Stimulated activated CD4-positive, alpha-beta T cell treated with anti-CD3 and anti-CD28 coated beads, Interleukin-12 subunit alpha, Interleukin-12 subunit beta, amount 100 ng/mL, for 48 hours (primary cell): Measurements from ENCODE around the gene MACROD2.

Experiments used
- DNase-seq, 3 donors: peaks; one replicate each; pipeline ENCODE4 v3.0.0-alpha.2; 2020; ENCODE audit warnings: low read depth in 2 of 3, low spot score in 1 of 3

The MACROD2 gene

DNA sequence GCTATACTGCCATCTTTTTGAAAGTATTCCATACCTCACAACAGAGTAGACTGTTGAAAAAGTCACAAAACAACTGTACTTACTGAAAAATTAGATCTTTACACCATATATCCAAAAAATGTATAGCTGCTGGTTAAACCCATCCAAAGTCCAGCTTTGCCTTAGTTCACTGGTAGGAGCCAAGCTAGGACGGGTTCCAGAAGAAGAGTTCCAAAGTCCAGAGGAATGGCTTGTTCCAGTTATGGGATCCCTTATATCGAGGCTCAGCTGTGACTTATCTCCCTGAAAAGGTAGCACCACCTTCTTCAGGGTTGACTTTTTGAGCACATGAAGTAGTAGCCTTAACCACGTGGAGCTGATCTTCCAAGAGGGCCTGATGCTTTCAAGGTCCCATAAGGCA lies 578.4 kb downstream of the MACROD2 start:
- no peak for DNase-seq

- no peak for DNase-seq
Observed at GRCh38 chr20:14576196-14576877, 581.0 kb downstream of the MACROD2 start.

- DNase-seq: no peak
Observed at GRCh38 chr20:14580418-14581074, 585.2 kb downstream of the MACROD2 start.

DNA sequence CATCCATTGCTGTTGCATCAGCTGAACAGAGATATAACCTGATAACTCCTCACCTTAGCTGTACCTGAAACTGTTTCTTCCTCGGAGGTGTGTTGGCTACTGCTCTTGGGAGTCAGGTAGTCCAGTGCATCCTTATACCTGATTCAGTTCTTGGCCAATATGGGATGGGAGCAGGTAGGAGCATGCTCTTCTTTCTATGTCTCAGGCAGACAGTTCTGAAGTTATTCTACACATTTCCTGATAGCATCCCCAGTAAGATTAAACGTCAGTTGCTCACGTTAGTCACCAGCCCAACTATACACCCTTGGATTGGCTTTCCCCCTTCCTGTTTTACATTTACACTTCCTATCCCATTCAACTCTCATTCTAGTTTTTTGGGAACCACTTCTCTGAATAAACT lies 586.4 kb downstream of the MACROD2 start:
- DNase-seq: no peak

GRCh38 chr20:14582855-14583254 lies 587.5 kb downstream of the MACROD2 start:
- DNase-seq: no peak

GRCh38 chr20:14583413-14583812 lies 588.1 kb downstream of the MACROD2 start:
- no peak for DNase-seq

GRCh38 chr20:14589383-14589782 lies 594.1 kb downstream of the MACROD2 start:
- DNase-seq: no peak

GRCh38 chr20:14595051-14595450 lies 599.7 kb downstream of the MACROD2 start:
- no peak for DNase-seq

- no peak for DNase-seq
Observed at GRCh38 chr20:14597206-14597715, 601.9 kb downstream of the MACROD2 start.

DNA sequence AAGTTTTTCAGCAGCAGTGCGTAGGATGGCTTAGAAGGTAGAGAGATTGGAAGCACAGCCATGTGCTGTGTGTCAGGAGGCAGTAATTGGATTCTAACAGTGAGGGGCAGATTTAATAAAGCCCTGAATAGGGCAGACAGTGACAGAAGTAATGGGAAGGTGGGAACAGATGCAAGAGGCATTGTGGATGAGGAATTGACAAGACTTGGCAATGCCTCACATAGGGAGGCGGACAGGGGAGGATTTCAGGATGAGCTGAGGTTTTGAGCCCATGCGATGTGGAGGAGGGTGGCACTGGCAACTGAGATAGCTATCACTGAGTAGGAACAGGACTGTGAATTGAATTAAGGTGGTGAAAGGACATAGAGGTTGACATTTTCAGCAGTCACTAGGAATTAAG lies 604.3 kb downstream of the MACROD2 start:
- no peak for DNase-seq

DNA sequence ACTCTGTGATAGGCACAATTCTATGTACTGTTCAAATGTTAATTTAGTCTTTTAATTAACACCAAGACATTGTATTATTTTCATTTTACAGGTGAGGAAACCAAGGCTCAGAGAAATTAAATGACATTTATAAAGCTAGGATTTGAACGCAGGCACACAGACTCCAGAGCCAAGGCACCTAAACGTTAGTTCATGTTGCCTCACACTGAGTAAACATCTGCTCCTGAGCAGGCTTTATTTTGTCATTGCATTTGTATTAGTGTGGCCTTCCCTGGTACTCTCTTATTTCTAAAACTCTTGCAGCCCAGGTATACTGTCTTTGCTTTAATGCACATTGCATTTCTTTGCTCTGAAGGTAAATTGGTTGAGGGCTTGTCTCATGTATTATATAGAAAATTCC lies 605.2 kb downstream of the MACROD2 start:
- no peak for DNase-seq

DNA sequence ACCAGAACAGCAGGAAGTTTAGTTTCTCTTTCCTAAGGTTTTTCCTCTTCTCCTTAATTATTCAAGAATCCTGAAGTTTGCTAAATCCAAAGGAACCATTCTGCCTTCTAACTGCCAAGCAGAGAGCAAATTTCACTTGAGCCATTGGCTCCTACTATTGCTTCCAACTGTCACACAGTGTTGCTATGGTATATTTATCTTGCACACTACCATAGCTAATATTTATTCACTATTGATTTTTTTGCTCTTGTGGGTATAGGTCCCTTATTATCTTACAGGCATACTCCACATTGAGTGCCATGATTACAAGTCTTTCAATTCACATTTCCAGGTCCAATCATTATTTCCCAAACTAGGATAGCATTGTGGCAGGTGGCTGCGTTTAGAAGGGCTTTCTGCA lies 608.8 kb downstream of the MACROD2 start:
- DNase-seq: no peak

- no peak for DNase-seq
Observed at GRCh38 chr20:14609328-14610221, 614.3 kb downstream of the MACROD2 start.

DNA sequence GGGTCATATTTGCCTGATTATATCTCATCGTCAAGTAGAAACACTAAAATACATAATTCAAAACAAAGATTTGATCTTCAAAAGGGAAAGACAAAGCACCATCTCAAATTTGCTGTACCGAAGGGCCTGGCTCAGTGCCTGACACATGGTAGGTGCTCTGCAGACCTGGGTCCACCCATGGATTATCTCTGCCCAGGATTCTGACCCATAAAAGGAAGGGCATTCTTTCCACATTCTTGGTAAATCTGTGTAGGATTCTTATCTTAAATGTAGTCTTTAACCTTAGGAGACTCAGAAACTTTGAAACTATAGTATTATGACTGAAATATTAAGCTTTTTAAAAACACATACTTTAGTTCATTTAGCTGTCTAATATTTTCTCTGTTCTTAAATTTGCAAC lies 616.2 kb downstream of the MACROD2 start:
- no peak for DNase-seq

GRCh38 chr20:14612391-14612790 lies 617.1 kb downstream of the MACROD2 start:
- DNase-seq: no peak

DNA sequence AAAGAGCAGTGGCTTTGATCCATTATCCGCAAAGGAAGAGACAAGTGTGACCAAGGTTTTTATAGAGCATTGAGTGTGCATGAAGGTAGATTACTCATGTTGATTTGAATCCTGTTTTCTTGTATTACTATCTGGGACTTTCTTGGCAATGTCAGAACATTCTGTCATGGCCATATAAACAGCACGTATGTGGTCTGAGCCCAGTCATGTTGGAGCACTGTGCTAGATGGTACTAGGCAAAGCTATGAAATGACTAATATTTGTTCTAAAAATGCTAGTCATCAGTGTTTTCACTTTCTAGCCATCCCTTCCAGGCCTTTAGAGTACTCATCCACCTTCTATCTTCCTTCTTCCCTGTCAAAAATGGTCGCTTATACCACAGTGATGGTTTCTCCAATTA lies 620.7 kb downstream of the MACROD2 start:
- DNase-seq: no peak

DNA sequence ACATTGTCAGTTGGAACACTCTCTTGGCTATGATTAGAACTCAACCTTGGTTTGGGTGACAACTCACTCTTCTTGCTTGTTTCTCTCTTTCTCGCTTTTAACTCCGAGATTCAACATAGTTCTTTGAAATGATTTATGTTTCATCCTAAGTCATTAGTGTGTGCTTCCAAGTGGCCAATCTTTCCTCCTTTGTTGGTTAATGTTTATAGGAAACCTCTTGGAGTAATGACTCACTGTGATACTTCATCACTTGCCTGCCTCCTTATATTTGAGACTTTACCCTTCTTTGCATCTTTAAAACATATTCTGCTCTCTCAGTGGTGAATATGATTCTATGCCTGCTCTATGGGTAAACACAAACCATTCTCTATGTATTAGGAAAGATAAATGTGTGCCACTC lies 621.8 kb downstream of the MACROD2 start:
- no peak for DNase-seq

DNA sequence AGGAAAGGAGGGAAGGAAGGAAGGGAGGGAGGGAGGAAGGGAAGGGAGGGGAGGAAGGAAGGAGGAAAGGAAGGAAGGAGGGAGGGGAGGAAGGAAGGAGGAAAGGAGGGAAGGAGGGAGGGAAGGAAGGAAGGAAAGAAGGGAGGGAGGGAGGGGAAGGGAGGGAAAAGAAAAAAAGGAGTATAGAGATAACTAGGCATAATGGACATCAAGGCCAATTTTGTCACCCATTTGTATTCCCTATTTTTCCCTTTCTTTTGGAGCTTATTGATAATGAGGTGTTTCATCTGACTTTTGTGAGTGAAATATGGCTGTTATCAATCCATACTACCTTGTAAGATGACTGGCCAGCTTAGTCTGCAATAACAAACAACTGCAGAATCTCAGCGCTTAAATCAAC lies 624.1 kb downstream of the MACROD2 start:
- DNase-seq: no peak

- DNase-seq: no peak
Observed at GRCh38 chr20:14622796-14623195, 627.5 kb downstream of the MACROD2 start.

GRCh38 chr20:14631011-14631410 lies 635.7 kb downstream of the MACROD2 start:
- DNase-seq: no peak

DNA sequence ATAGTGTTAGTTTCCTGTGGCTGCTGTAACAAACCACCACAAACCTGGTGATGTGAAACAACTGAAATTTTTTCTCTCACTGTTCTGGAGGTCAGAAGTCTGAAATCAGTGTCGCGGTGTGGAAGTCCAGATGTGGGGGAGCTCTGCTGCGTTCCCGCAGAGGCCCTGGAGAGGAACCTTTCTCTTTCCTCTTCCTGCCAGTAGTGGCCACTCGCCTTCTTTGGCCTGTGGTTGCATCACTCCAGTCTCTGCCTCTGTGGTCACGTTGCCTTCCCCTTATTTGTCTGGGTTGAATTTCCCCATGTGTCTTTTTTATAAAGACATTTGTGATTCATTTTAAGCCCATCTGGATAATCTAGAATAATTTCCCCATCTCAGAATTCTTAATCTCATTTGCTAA lies 637.6 kb downstream of the MACROD2 start:
- no peak for DNase-seq

DNA sequence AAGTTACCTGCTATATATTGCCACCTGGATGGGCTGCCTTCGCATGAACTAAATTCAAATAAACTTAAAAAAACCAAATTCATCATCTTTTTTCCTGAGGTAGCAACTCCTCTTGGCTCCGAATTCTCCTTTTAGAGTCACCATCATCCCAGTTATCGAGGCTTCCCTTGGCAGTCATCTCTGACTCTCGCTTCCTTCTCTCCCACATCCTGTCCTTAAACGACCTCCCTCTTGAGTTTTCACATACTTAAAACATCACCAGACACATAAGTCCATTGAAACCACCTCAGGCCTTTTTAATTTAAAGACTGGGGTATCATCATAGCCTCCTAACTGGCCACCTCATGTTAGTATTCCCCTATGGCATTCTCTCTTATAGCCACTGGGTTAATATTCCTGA lies 638.2 kb downstream of the MACROD2 start:
- DNase-seq: no peak
